AG09309 (cell line): ENCODE measurements around the gene EYA4.

ENCODE experiments used
- DNase-seq: peaks from one replicate; pipeline ENCODE4 v3.0.0-alpha.2; 2010; ENCODE audit warnings: low read depth
- H3K4me3 ChIP-seq: 2 replicates; pipeline ENCODE4 v1.5.1; 2011; ENCODE audit warnings: mild to moderate bottlenecking, low read depth, low read length, moderate library complexity; ENCODE audit not compliant: control insufficient read depth
- TF ChIP-seq, protein P1 (sequence below): IDR thresholded peaks from 2 replicates; pipeline ENCODE4 v1.5.1; 2011; ENCODE audit warnings: mild to moderate bottlenecking, low read depth, low read length, inconsistent platforms; ENCODE audit not compliant: insufficient read depth, control insufficient read depth; ENCODE audit errors: missing control alignments

Gene EYA4

DNA sequence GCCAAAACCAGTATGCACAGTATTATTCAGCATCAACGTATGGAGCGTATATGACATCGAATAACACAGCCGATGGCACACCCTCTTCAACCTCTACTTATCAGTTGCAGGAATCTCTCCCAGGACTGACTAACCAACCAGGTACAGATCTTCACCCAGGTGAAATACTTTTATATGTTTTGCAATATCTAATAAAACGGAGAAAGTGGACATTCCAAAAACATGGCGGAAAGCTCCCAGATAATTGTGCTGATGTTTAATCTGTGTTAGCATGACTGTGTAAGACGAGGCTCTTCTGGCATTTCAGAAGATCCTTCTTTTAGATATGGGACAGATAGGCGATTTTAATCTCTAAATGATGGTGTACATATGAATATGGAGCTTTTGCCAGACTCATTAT, 227.4 kb downstream of the EYA4 start:
- no peak for DNase-seq
- TF ChIP-seq, protein P1, sequence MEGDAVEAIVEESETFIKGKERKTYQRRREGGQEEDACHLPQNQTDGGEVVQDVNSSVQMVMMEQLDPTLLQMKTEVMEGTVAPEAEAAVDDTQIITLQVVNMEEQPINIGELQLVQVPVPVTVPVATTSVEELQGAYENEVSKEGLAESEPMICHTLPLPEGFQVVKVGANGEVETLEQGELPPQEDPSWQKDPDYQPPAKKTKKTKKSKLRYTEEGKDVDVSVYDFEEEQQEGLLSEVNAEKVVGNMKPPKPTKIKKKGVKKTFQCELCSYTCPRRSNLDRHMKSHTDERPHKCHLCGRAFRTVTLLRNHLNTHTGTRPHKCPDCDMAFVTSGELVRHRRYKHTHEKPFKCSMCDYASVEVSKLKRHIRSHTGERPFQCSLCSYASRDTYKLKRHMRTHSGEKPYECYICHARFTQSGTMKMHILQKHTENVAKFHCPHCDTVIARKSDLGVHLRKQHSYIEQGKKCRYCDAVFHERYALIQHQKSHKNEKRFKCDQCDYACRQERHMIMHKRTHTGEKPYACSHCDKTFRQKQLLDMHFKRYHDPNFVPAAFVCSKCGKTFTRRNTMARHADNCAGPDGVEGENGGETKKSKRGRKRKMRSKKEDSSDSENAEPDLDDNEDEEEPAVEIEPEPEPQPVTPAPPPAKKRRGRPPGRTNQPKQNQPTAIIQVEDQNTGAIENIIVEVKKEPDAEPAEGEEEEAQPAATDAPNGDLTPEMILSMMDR = no peak
- no peak overlapping the region for H3K4me3 ChIP-seq

DNA sequence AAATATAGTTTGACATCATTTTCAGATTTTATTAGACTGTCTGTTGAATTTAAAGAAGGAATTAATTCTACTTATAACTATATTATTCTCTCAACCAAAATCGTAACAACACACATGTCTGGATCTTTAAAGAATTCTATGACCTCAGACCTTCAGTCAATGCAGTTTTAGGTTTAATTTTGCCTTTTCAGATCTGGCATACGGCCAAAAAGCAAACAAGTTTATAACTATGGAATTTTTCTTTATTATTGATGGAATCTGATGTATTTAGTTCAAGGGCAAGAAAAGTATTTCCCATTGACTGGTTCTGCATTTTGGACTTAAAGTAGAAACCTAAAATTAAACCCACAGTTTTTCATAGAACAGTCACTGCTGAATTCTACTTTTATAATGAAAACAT, 233.4 kb downstream of the EYA4 start:
- no peak for DNase-seq
- TF ChIP-seq, protein P1 = no peak
- no peak overlapping the region for H3K4me3 ChIP-seq

DNA sequence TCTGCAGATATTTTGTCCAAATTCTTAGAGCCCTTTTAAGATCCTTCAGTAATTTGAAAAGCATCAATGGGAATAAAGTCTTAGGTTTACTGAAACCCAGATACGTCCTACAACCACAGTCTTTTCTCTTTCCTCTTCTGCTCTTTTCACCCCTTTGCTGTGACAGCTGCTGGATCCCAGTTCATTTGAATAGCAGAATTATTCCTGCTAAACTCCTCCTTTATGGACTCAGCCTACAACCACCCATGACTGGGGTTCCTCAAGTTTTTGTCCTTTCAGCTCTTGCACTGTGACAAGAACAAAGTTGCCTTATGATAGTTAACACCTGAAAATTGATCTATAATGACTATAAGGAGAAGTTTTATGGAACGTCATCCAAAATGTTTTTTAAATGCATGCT, 237.5 kb downstream of the EYA4 start:
- DNase-seq = no peak
- TF ChIP-seq, protein P1 = no peak
- no peak overlapping the region for H3K4me3 ChIP-seq

GRCh38 chr6:133487174-133487573, 246.0 kb downstream of the EYA4 start:
- no peak overlapping the region for H3K4me3 ChIP-seq
- TF ChIP-seq, protein P1 = no peak
- DNase-seq = no peak

- TF ChIP-seq, protein P1 = no peak
- H3K4me3 ChIP-seq = no peak overlapping the region
- no peak for DNase-seq
These were observed 254.2 kb downstream of the EYA4 start for GRCh38 chr6:133495205-133495903.

DNA sequence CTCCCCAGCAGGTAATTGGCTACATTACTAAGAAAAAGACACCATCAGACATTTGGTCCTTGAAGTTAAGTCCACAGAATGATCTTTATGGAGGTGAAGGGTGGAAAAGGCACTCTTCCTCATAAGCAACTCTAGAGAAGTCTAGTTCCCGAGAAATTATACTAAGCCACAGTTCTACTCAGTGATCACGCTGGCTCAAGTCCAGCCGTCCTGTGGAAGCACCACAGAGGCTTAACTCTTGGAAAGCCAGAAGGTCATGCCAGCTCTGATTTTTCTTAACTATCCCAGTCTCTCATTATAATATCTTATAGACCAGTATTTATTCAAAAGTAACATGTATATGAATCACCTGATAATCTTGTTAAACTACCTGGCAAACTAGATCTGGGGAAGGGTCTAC, 258.5 kb downstream of the EYA4 start:
- DNase-seq = no peak
- no peak overlapping the region for H3K4me3 ChIP-seq
- TF ChIP-seq, protein P1 = no peak
